NCI-H748 (cell line): ENCODE data around the gene TSEN2.

ENCODE experiments used
- DNase-seq: peaks from one replicate; lab custom pipeline; 2025; ENCODE audit not compliant: unreplicated experiment; lab: John Stamatoyannopoulos, UW

TSEN2 gene

GRCh38 chr3:12582730-12583129, 98.5 kb downstream of the TSEN2 start:
- DNase-seq = no peak
